Cardiac muscle cell (in vitro differentiated cells and primary cell): ENCODE measurements around the gene LILRB2. TPM values are rescaled to one million over a fixed set of nuclear protein-coding genes. Genes with fewer than 3 reads are reported as not detected.

Source experiments
- DNase-seq, 2 donors: peaks; one replicate each; pipeline versions ENCODE4 v3.0.0 to v3.0.0-alpha.2; 2010 to 2017; ENCODE audit warnings: low read depth in 1 of 2, low spot score in 1 of 2
- H3K27ac ChIP-seq: fragments of 200-600 bp; sonication (generic); 2 replicates; pipeline ENCODE4 v1.5.1; 2016
- H3K27me3 ChIP-seq: fragments of 200-600 bp; sonication (generic); 2 replicates; pipeline ENCODE4 v1.6.0; 2016; ENCODE audit warnings: control low read depth
- H3K36me3 ChIP-seq: fragments of 200-600 bp; sonication (generic); 2 replicates; pipeline ENCODE4 v1.5.1; 2016; ENCODE audit warnings: control low read depth
- H3K4me1 ChIP-seq: fragments of 200-600 bp; sonication (generic); 2 replicates; pipeline ENCODE4 v1.8.1; 2017; ENCODE audit warnings: low read depth, mild to moderate bottlenecking, mixed run types
- H3K4me3 ChIP-seq: fragments of 200-600 bp; sonication (generic); 2 replicates; pipeline ENCODE4 v1.5.1; 2016; ENCODE audit warnings: mild to moderate bottlenecking
- H3K9me3 ChIP-seq: fragments of 200-600 bp; sonication (generic); 2 replicates; pipeline ENCODE4 v1.5.1; 2017; ENCODE audit warnings: low read depth, mild to moderate bottlenecking, control low read depth
- CTCF ChIP-seq: IDR thresholded peaks from 2 replicates; pipeline ENCODE4 v1.5.1; 2012; ENCODE audit warnings: low read depth, mild to moderate bottlenecking, low read length
- polyA plus RNA-seq: library from polyadenylated mRNA; unstranded; fragments of >200 nt; fragmentation: Nextera tagmentation; extraction: Ambion mirVana; gene quantifications from 2 replicates; pipeline ENCODE4 v1.2.1, GENCODE V29; 2016
- total RNA-seq: library from RNA; depleted of rRNA; stranded (reverse); fragments of >200 nt; gene quantifications from 2 replicates; pipeline ENCODE4 v1.2.3, GENCODE V29; 2016

LILRB2 gene
- total and polyA plus RNA-seq, 2 experiments from 2014 or later, result not detected

- H3K36me3 ChIP-seq, result no peaks in the 10 kb centered on the region
- no peak for DNase-seq
- H3K9me3 ChIP-seq, result no peaks in the 10 kb centered on the region
- H3K4me1 ChIP-seq, result no peaks in the 10 kb centered on the region
- no peak for TF ChIP-seq CTCF
- no peak overlapping the region for H3K27ac ChIP-seq
- no peaks in the 10 kb centered on the region for H3K27me3 ChIP-seq
- H3K4me3 ChIP-seq, result no peak overlapping the region
These were observed 35.0 kb upstream of the LILRB2 start for GRCh38 chr19:54315956-54316355.

DNA sequence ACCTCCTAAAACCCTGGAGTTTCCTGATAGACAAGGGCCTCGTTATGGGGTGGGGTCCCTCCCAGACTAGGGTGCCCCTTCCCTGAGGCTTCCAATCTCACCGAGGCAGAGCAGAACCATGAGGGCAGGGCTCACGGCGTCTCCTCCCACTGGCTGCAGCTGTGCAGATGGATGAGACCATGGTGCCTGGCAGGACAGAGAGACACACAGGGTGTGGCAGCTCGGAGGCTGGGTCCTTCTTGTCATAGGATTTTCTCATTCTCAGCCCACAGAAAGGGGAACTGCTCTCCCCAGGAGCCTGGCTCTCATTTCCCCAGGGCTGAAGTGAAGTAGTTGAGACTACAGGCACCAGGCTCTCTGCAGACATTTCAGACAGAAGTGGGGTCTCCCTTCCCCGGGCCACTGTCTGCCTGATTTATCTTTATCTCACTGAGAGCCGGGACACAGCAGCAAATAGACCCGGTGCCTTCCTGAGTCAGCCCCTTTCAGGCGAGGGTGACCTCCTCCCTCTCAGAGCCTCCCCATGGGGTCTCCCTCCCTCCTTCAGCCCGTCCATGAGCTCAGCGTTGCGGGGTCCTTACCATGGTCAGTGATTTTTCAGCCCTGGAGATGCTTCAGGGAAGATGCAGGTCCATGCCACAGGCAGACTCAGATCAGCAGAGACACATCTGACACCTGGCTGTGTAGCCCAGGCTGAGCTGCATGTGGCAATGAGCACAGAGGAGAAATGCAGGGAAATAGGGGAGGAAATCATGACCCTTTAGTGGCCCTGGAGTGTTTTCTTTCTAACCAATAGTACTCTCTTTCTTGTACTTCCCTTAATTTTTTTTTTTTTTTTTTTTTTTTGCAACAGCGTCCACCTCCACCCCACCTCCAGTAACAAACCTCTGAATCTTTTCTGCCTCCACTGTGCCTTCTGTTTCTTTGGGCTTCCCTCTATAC lies 31.8 kb upstream of the LILRB2 start, which contains the start of gene LILRA5:
LILRA5 (minus strand) TSS at position 731 of the 942 bp plus-strand sequence; CDS start at position 584, 147 bp downstream.
- no peak for TF ChIP-seq CTCF
- no peak within 1 kb of the TSS for H3K4me3 ChIP-seq
- H3K4me1 ChIP-seq, result no peaks in the 10 kb centered on the region
- no peaks in the 10 kb centered on the region for H3K27me3 ChIP-seq
- DNase-seq, result no peak
- no peak within 1 kb of the TSS for H3K27ac ChIP-seq
- H3K9me3 ChIP-seq, result no peaks in the 10 kb centered on the region
- no peaks in the 10 kb centered on the region for H3K36me3 ChIP-seq

GRCh38 chr19:54312011-54312410 lies 31.1 kb upstream of the LILRB2 start:
- H3K36me3 ChIP-seq, result no peaks in the 10 kb centered on the region
- H3K27me3 ChIP-seq, result no peaks in the 10 kb centered on the region
- H3K9me3 ChIP-seq, result no peaks in the 10 kb centered on the region
- H3K27ac ChIP-seq, result no peak overlapping the region
- H3K4me1 ChIP-seq, result no peaks in the 10 kb centered on the region
- no peak overlapping the region for H3K4me3 ChIP-seq
- DNase-seq, result no peak
- no peak for TF ChIP-seq CTCF

DNA sequence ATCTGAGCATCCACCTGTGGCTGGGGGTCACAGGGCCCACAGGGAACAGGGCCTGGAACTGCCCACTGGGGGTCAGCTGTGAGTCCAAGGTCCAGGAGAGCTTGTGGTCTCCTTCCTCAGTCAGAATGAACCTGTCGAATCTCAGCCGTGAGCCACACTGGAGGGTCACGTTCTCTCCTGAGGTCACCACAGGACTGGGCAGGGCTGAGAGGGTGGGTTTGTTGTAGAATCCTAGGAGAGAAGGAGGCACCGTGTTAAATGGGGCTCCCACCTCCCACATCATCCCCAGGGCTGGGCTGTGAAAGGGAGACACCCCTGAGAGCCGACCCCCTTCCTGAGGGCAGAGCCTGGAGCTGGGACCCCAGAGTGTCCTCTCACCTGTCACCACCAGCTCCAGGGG lies 30.6 kb upstream of the LILRB2 start:
- Histone ChIP-seq H3K27ac (no peak overlapping the region), H3K4me1 (no peaks in the 10 kb centered on the region), H3K9me3 (no peaks in the 10 kb centered on the region), H3K27me3 (no peaks in the 10 kb centered on the region), H3K4me3 (no peak overlapping the region), H3K36me3 (no peaks in the 10 kb centered on the region)
- DNase-seq, result no peak
- TF ChIP-seq CTCF, result no peak

- Histone ChIP-seq H3K27me3 (no peaks in the 10 kb centered on the region), H3K4me1 (no peaks in the 10 kb centered on the region), H3K4me3 (no peak overlapping the region), H3K36me3 (no peaks in the 10 kb centered on the region), H3K27ac (no peak overlapping the region), H3K9me3 (no peaks in the 10 kb centered on the region)
- no peak for TF ChIP-seq CTCF
- DNase-seq, result no peak
These were observed 29.6 kb upstream of the LILRB2 start for GRCh38 chr19:54310543-54310942.
